ENCODE data around the gene PLXDC1. TPM values are rescaled to one million over a fixed set of nuclear protein-coding genes. Genes with fewer than 3 reads are reported as not detected.
A peak's percentile ranks its signal among the peaks of the same experiment; 100 is the strongest.

PLXDC1 gene
- total RNA-seq, 1 donor from 2014 or later = 2.5 TPM

DNA sequence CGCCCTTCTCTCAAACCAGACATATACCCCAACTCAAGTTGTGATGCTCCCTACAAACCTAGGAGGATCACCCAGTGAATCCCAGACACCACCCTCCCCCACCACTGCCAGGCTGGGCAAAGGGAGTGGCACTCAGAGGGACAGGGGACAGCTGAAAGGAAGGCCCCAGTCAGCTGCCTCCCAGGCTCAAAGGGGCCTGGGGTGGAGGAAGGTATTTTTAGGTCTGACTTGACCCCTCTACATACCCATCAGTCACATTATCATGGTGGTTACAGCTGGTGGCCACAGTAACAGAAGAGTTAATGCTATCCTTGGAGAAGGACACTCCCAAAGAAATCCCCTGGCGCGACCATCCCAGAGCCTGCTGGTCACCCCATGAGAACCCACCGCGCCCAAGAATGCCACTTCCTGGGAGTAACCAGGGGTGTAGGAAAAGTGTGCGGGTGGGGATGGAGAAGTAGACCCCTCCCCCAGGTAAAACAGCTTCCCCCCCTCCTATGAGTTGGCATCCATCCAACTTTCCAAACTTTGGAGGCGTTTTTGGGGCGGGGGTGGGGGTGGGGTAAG lies 44.9 kb upstream of the PLXDC1 start:
- peaks cover 45% of the 10 kb centered on the region for H3K79me2 ChIP-seq (ENCODE audit: low read depth)
- no peaks in the 10 kb centered on the region for H3K9me3 Mint-ChIP-seq
- no peak overlapping the region for H3K27ac ChIP-seq
- peaks cover 35% of the 10 kb centered on the region for H3K4me1 ChIP-seq
- no peak overlapping the region for H3K27ac Mint-ChIP-seq
- no peak overlapping the region for H2AFZ ChIP-seq (replicated peaks)
- peaks cover 40% of the 10 kb centered on the region for H3F3A ChIP-seq (ENCODE audit: low read depth)
- H3K4me3 ChIP-seq = peak overlapping the region; percentile 63
- H3K4me1 Mint-ChIP-seq = peaks cover 36% of the 10 kb centered on the region
- no peaks in the 10 kb centered on the region for H3K36me3 ChIP-seq
- no peaks in the 10 kb centered on the region for H3K9me3 ChIP-seq (ENCODE audit: low read depth)
- H3K36me3 Mint-ChIP-seq = peaks cover 8% of the 10 kb centered on the region
- H3K9ac ChIP-seq = no peak overlapping the region
- H3K27me3 Mint-ChIP-seq (ENCODE audit: insufficient read depth, low read depth) = peaks cover 17% of the 10 kb centered on the region
- H3K4me2 ChIP-seq = peak overlapping the region; percentile 98
- H3K4me3 Mint-ChIP-seq = peak overlapping the region; percentile 99
- DNase-seq (ENCODE audit: low spot score) = no peak
- H3K27me3 ChIP-seq = no peaks in the 10 kb centered on the region
- H4K20me1 ChIP-seq (ENCODE audit: low read depth) = peaks cover 31% of the 10 kb centered on the region
- TF ChIP-seq, protein P1, sequence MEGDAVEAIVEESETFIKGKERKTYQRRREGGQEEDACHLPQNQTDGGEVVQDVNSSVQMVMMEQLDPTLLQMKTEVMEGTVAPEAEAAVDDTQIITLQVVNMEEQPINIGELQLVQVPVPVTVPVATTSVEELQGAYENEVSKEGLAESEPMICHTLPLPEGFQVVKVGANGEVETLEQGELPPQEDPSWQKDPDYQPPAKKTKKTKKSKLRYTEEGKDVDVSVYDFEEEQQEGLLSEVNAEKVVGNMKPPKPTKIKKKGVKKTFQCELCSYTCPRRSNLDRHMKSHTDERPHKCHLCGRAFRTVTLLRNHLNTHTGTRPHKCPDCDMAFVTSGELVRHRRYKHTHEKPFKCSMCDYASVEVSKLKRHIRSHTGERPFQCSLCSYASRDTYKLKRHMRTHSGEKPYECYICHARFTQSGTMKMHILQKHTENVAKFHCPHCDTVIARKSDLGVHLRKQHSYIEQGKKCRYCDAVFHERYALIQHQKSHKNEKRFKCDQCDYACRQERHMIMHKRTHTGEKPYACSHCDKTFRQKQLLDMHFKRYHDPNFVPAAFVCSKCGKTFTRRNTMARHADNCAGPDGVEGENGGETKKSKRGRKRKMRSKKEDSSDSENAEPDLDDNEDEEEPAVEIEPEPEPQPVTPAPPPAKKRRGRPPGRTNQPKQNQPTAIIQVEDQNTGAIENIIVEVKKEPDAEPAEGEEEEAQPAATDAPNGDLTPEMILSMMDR (IDR thresholded peaks at IDR 0.05) = no peak
- TF ChIP-seq EZH2phosphoT487 (IDR thresholded peaks at IDR 0.05) (no peak), EZH2 (IDR thresholded peaks at IDR 0.05) (no peak)

DNA sequence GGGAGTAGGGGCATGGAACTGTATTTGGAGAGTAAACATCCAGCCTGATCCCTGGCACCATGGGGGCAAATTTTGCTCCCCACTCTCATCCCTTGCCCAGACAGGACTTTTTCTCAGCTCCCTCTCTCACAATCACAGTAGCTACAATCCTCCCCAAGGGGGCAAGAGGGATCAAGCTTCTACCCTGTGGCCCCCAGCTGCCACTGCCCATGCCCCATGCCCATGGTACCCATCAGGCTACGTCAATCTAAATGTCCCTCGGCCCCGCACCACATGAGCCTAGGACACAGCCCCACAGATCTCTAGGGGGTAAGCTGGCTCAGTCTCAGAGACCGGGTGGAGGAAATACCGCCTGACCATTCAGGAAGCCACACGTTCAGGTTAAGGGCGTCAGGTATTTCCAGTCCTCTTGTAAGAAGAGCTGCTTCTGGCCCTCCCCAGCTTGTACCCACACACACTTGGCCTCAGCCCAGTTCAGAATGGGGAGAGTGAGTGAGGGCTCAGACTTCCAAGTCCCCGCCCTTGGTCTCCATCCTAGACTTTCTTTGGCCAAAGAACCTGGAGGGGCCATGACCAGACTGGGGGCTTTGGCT lies 44.2 kb upstream of the PLXDC1 start:
- no peaks in the 10 kb centered on the region for H3K27me3 ChIP-seq
- no peaks in the 10 kb centered on the region for H3K36me3 ChIP-seq
- H2AFZ ChIP-seq (replicated peaks) = no peak overlapping the region
- H4K20me1 ChIP-seq (ENCODE audit: low read depth) = peaks cover 26% of the 10 kb centered on the region
- peak overlapping the region; percentile 63 for H3K4me3 ChIP-seq
- Mint-ChIP-seq H3K4me1 (peaks cover 30% of the 10 kb centered on the region), H3K27ac (no peak overlapping the region), H3K9me3 (no peaks in the 10 kb centered on the region), H3K27me3 (ENCODE audit: insufficient read depth, low read depth) (peaks cover 17% of the 10 kb centered on the region), H3K36me3 (peaks cover 4% of the 10 kb centered on the region), H3K4me3 (peak overlapping the region; percentile 43)
- no peak overlapping the region for H3K9ac ChIP-seq
- peaks cover 39% of the 10 kb centered on the region for H3K79me2 ChIP-seq (ENCODE audit: low read depth)
- no peaks in the 10 kb centered on the region for H3K9me3 ChIP-seq (ENCODE audit: low read depth)
- H3K27ac ChIP-seq = no peak overlapping the region
- peak overlapping the region; percentile 98 for H3K4me2 ChIP-seq
- TF ChIP-seq EZH2phosphoT487 (IDR thresholded peaks at IDR 0.05) (no peak), EZH2 (IDR thresholded peaks at IDR 0.05) (no peak)
- TF ChIP-seq, protein P1 (IDR thresholded peaks at IDR 0.05) = no peak
- peaks cover 30% of the 10 kb centered on the region for H3K4me1 ChIP-seq
- H3F3A ChIP-seq (ENCODE audit: low read depth) = peaks cover 33% of the 10 kb centered on the region
- DNase-seq (ENCODE audit: low spot score) = no peak

DNA sequence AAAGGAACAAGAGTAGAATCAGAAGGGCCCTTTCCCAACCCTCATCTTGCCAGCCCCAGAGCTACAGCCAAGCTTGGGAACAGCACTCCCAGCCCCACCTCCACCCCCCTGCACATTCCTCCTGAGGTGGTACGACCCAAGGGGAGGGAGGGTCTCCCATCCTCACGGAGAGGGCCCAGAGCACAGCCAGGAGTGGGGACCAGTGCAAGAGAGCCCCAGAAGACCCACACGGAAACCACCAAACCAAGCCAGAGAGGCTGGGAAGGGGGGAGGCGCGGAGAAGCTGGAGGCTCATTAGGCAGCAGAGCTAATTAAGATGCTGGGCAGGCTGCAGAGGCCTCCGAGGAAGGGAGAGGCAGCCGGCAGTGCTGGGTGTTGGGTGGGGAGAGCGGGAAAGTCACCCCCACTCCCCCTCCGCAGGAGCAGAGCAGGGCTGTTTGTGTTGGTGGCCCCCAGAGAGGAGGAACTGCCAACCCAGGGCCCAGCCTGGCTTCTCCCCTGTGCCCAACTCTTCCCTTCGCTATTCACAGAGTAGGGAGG lies 43.6 kb upstream of the PLXDC1 start:
- Histone ChIP-seq H3K4me2 (peak overlapping the region; percentile 98), H4K20me1 (ENCODE audit: low read depth) (peaks cover 26% of the 10 kb centered on the region), H3K27me3 (no peaks in the 10 kb centered on the region), H3K79me2 (ENCODE audit: low read depth) (peaks cover 33% of the 10 kb centered on the region), H3K27ac (no peak overlapping the region), H3K9me3 (ENCODE audit: low read depth) (no peaks in the 10 kb centered on the region), H2AFZ (replicated peaks) (no peak overlapping the region), H3F3A (ENCODE audit: low read depth) (peaks cover 31% of the 10 kb centered on the region), H3K9ac (no peak overlapping the region), H3K4me1 (peaks cover 30% of the 10 kb centered on the region), H3K36me3 (no peaks in the 10 kb centered on the region), H3K4me3 (peak overlapping the region; percentile 63)
- peaks cover 28% of the 10 kb centered on the region for H3K4me1 Mint-ChIP-seq
- peak overlapping the region; percentile 43 for H3K4me3 Mint-ChIP-seq
- H3K27me3 Mint-ChIP-seq (ENCODE audit: insufficient read depth, low read depth) = peaks cover 16% of the 10 kb centered on the region
- peak; percentile 67 for DNase-seq (ENCODE audit: low spot score)
- H3K9me3 Mint-ChIP-seq = no peaks in the 10 kb centered on the region
- TF ChIP-seq EZH2 (IDR thresholded peaks at IDR 0.05) = no peak
- TF ChIP-seq EZH2phosphoT487 (IDR thresholded peaks at IDR 0.05) = no peak
- no peak overlapping the region for H3K27ac Mint-ChIP-seq
- peaks cover 4% of the 10 kb centered on the region for H3K36me3 Mint-ChIP-seq

All from neural progenitor cell (in vitro differentiated cells).